GM18517 (cell line): ENCODE measurements around the gene SLX9.

Source experiments
- ATAC-seq: cut with Tn5 transposase; IDR thresholded peaks from one replicate; pipeline ENCODE4 v1.9.1; 2021; ENCODE audit warnings: mild to moderate bottlenecking, moderate library complexity; ENCODE audit not compliant: unreplicated experiment

Gene SLX9

GRCh38 chr21:44999972-45000636 lies 60.3 kb downstream of the SLX9 start:
- no peak for ATAC-seq

DNA sequence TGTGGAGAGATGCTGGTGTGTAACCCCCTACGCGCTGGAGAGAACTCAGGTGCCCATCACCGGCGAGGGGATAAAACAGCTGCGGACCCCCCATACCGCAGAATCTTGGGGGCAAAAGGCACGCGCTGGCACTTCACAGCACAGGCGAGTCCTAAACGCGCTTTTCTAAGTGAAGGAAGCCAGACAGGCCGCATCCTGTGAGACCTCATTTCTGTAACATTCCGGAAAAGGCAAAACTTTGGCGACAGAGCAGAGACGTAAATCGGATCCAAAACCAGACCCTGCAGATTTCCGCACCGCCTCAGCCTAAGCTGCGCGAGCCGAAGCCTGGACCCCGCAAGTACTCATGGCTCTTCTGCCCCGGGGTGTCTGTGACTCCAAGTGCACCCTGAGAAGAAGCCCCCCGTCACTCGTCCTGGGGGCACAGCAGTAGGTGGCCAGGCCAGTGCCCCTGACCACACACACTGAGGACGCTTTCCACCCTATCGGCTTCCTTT lies 60.9 kb downstream of the SLX9 start:
- ATAC-seq = no peak

- ATAC-seq = no peak
These were observed 61.6 kb downstream of the SLX9 start for GRCh38 chr21:45001134-45002095.

DNA sequence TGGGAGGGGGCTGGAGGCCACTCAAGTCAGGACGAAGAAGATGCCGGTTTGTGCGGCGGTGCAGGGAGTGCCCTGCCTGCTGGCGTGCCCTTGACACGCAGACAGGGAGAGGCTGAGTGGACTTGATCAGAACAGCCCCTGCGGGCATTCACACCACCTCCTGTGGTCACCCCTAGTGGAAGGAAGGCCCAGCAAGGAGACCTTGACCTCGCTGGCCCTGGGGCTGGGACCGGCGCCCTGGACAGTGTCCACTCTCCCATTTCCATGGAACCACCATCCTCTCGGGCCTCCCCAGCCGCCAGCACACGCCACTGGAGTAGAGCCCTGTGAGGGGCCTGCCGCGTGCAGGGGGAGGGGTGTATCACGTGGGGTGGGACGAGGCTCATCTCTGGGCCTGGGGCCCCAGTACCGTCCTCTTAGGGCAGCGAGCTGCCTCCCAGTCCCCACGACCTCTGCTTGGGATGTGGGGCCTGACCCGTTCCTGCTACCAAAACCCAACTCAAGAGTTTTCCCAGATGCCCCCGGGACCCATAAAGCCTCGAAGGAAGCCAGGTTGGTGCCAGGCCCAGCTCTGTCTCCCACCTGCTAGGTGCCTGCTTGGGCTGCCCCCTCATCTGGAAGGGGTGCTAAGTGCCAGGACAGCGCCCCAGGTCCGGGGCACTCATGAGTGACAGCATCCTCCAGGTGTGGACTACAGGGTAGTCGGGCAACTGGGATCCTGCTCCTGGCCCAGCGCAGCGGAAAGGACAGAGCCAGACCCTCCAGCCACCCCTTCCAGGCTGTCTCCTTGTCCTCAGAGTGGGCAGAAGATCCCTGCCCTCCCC lies 62.8 kb downstream of the SLX9 start:
- ATAC-seq = no peak

- no peak for ATAC-seq
These were observed 63.7 kb downstream of the SLX9 start for GRCh38 chr21:45003331-45004058.

GRCh38 chr21:45004059-45004422 lies 64.2 kb downstream of the SLX9 start:
- ATAC-seq = no peak

- ATAC-seq = no peak
These were observed 64.8 kb downstream of the SLX9 start for GRCh38 chr21:45004481-45005247.

DNA sequence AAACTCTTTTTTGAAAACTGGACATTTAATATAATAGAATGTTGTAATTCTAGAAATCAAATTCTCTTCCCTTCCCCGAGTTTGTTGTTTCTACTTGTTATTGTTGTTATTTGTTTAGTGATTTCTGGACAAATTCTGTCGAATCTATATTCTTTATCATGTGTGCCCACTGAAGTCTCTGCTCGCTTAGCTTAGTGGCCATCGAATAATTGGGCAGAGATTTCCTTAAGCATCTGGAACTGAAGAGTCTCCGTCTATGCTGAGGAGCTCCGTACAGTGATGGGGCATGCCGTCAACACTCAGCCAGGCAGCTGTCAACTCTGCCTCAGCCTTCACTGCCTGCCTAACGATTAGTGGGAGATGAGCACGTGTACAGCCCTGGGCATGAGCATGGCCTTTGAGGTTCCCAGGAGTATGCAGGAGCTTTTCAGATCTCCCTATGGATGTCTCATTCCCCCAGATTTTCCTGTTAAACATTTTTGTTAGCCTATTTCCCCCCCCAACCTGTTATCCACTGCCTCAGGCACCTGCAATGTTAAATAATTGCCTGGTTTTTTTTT lies 66.8 kb downstream of the SLX9 start:
- ATAC-seq = no peak

DNA sequence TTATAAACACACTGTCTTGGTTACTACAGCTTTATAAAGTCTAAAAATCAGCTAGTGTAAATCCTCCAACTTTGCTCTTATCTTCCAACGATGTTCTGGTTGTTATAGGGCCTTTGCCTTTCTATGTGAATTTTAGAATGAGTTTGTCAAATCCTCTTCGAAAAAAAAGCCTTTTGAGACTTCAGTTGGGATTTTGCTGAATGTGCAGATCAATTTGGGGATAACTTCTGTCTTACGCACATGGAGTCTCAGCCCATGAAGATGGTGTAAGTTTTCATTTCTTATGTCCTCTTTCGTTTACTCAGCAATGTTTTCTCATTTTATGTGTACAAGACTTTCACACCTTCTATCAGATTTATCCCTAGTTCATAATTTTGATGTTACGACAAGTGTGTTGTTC lies 69.8 kb downstream of the SLX9 start:
- ATAC-seq = no peak

- ATAC-seq = no peak
These were observed 70.3 kb downstream of the SLX9 start for GRCh38 chr21:45010096-45010495.

GRCh38 chr21:45010860-45011259 lies 71.0 kb downstream of the SLX9 start:
- no peak for ATAC-seq

- no peak for ATAC-seq
These were observed 71.6 kb downstream of the SLX9 start for GRCh38 chr21:45011426-45011825.

DNA sequence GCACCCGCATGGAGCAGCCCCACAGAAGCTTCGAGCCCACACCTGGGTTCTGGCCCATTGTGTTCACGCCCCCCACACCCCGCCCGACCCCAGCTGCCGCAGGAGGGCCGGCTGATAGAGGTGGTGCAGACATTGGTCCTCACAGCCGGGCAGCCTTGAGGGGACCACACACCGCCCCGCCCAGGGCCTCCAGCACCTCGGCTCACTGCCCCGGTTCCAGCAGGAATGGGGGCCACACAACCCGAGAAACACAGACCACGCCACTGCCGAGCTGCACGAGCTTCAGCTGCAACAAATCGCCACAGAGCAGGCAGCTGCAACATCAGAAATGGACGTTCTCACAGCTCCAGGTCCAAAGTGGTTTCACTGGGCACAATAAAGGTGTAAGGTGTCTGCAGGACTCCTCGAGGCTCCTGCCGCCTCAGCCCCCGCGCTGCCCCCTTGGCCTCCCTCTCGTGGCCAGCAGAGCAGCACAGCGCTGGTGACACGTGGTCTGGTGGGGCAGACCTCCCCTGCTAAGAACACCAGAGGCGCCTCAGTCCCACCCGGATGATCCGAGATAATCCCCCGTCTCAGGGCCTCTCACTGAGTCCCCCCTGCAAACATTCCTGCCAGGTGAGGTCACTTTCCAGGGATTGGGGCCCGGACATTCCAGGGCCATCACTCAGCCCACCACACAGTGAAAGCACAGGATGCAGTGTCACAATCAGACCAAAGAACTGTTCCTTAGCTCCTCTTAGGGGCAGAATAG lies 72.3 kb downstream of the SLX9 start:
- ATAC-seq = no peak

- no peak for ATAC-seq
These were observed 72.9 kb downstream of the SLX9 start for GRCh38 chr21:45012662-45013259.

- no peak for ATAC-seq
These were observed 73.5 kb downstream of the SLX9 start for GRCh38 chr21:45013260-45013841.

GRCh38 chr21:45014747-45015468 lies 75.1 kb downstream of the SLX9 start:
- no peak for ATAC-seq

GRCh38 chr21:45015469-45015860 lies 75.6 kb downstream of the SLX9 start:
- no peak for ATAC-seq
